HCT116 (cell line): ENCODE results near the gene NOC4L.

Source experiments
- ATF3 ChIP-seq: IDR thresholded peaks from 2 replicates; pipeline ENCODE4 v1.6.1; 2012
- CEBPB ChIP-seq: IDR thresholded peaks from 2 replicates; pipeline ENCODE4 v1.6.1; 2012; ENCODE audit warnings: low read depth
- CTCF ChIP-seq, 3 experiments: fragments of 200-600 bp in 1 of 3; sonication (generic) in 1 of 3; IDR thresholded peaks in 2 of 3; conservative IDR thresholded peaks in 1 of 3; 2 replicates each; pipeline ENCODE4 v1.5.1; 2012 to 2017; ENCODE audit warnings: low read depth in 2 of 3, low read length in 2 of 3, antibody characterized with exemption in 1 of 3, borderline replicate concordance in 1 of 3, control low read depth in 1 of 3, mild to moderate bottlenecking in 1 of 3, mixed read lengths in 1 of 3, mixed run types in 1 of 3, moderate library complexity in 1 of 3; ENCODE audit not compliant: insufficient read depth in 1 of 3
- EZH2 ChIP-seq: fragments of 200-600 bp; sonication (generic); IDR thresholded peaks from 2 replicates; pipeline ENCODE4 v1.6.1; 2017; ENCODE audit warnings: antibody characterized with exemption, mixed run types
- EZH2phosphoT487 ChIP-seq: fragments of 200-600 bp; IDR thresholded peaks from 2 replicates; pipeline ENCODE4 v1.6.1; 2018; ENCODE audit warnings: antibody characterized with exemption, borderline replicate concordance
- POLR2A ChIP-seq: IDR thresholded peaks from 2 replicates; pipeline ENCODE4 v1.7.0; 2011; ENCODE audit warnings: borderline replicate concordance; ENCODE audit not compliant: insufficient read depth, insufficient read length; ENCODE audit errors: extremely low read depth
- RAD21 ChIP-seq: IDR thresholded peaks from 2 replicates; pipeline ENCODE4 v1.6.1; 2012; ENCODE audit warnings: low read depth, mild to moderate bottlenecking
- SP1 ChIP-seq: IDR thresholded peaks from 2 replicates; pipeline ENCODE4 v1.6.1; 2012; ENCODE audit warnings: low read depth
- YY1 ChIP-seq: IDR thresholded peaks from 2 replicates; pipeline ENCODE4 v1.6.1; 2011; ENCODE audit warnings: low read length, low read depth, moderate library complexity, mild to moderate bottlenecking; ENCODE audit not compliant: insufficient replicate concordance; ENCODE audit errors: extremely low read depth
- ZBTB33 ChIP-seq: IDR thresholded peaks from 2 replicates; pipeline ENCODE4 v1.6.1; 2011; ENCODE audit warnings: mild to moderate bottlenecking, low read length, moderate library complexity; ENCODE audit not compliant: insufficient replicate concordance; ENCODE audit errors: extremely low read depth
- ZNF274 ChIP-seq: fragments of 200-500 bp; sonication (Bioruptor generic); IDR thresholded peaks from 2 replicates; pipeline ENCODE4 v1.6.1; 2014; ENCODE audit warnings: mild to moderate bottlenecking, low read depth, low read length, inconsistent platforms

GRCh38 chr12:132150780-132151144 lies 6.5 kb downstream of the NOC4L start:
- TF ChIP-seq POLR2A (no peak), CEBPB (no peak), ZBTB33 (no peak), RAD21 (no peak), EZH2phosphoT487 (no peak), CTCF (IDR thresholded peaks at IDR 0.05 in 2 of 3, conservative IDR thresholded peaks at IDR 0.05 in 1 of 3; ENCODE audit: borderline replicate concordance in 1 of 3, insufficient read depth in 1 of 3, low read depth in 2 of 3, low read length in 2 of 3) (no peak), SP1 (no peak), YY1 (no peak), ATF3 (no peak), ZNF274 (no peak), EZH2 (no peak)
